HCT116 (cell line): ENCODE measurements around the gene MRAP2. TPM values are rescaled to one million over a fixed set of nuclear protein-coding genes. Genes with fewer than 3 reads are reported as not detected.
"Not testable (repeated sequence)": the region's sequence is repeated elsewhere in the genome, so short reads cannot be mapped to it uniquely, and the experiment has no call there.

Experiments used
- ATAC-seq: fragments of 200-7000 bp; cut with Tn5 transposase; 2 replicates; pipeline ENCODE4 v1.9.1; 2020; ENCODE audit warnings: mild to moderate bottlenecking, moderate library complexity
- BruUV-seq: library from RNA; stranded (reverse); fragments of 400-500 nt; replicated peaks from 2 replicates; lab custom pipeline; 2021; lab: Mats Ljungman, UMichigan
- CTCF ChIA-PET: fragments of 300-600 bp; sonication (Branson Sonifier 250); formaldehyde crosslinking; loops from one replicate; lab custom pipeline; 2021; ENCODE audit warnings: antibody characterized with exemption; lab: Charles Lee
- POLR2A ChIA-PET: fragments of 300-600, 350-600 bp; sonication (Branson Sonifier 250); formaldehyde crosslinking; loops from one replicate; lab custom pipeline; 2021; ENCODE audit warnings: antibody characterized with exemption; lab: Charles Lee
- RAD21 ChIA-PET, 2 experiments: fragments of 300-600 bp; sonication (Branson Sonifier 250); formaldehyde crosslinking; loops; one replicate each; lab custom pipeline; 2023; ENCODE audit warnings: low total read pairs in 2 of 2; ENCODE audit not compliant: uncharacterized antibody in 2 of 2, unreplicated experiment in 2 of 2, low non-redundant PET in 1 of 2; lab: Charles Lee
- DNase-seq: peaks from one replicate; pipeline ENCODE4 v3.0.0-alpha.2; 2010; ENCODE audit warnings: low read depth, low spot score
- H2AFZ ChIP-seq: fragments of 200-600 bp; shearing (Covaris generic), sonication (generic); 2 replicates; pipeline ENCODE4 v1.6.1; 2017; ENCODE audit warnings: low read depth, mixed run types, mixed read lengths, antibody characterized with exemption, low read length; ENCODE audit not compliant: poor library complexity, severe bottlenecking
- H3K27ac ChIP-seq: 2 replicates; pipeline ENCODE4 v1.5.1; 2012; ENCODE audit warnings: low read depth, low read length
- H3K27me3 ChIP-seq: fragments of 200-600 bp; sonication (generic); 2 replicates; pipeline ENCODE4 v1.6.1; 2016; ENCODE audit warnings: mixed run types, low read length, mixed read lengths; ENCODE audit not compliant: insufficient read depth
- H3K36me3 ChIP-seq, 2 experiments: fragments of 200-500 bp in 1 of 2; fragments of 200-600 bp in 1 of 2; sonication (Bioruptor generic) in 1 of 2; sonication (generic) in 1 of 2; 2 replicates each; pipeline versions ENCODE4 v1.5.1 to v1.6.1; 2014 to 2016; ENCODE audit warnings: low read length in 2 of 2, inconsistent platforms in 1 of 2, mixed read lengths in 1 of 2, mixed run types in 1 of 2; ENCODE audit not compliant: insufficient read depth in 2 of 2, control insufficient read depth in 1 of 2
- H3K4me1 ChIP-seq, 2 experiments: fragments of 200-600 bp in 1 of 2; sonication (generic) in 1 of 2; 2 replicates each; pipeline versions ENCODE4 v1.5.1 to v1.6.1; 2012 to 2017; ENCODE audit warnings: low read length in 2 of 2, inconsistent platforms in 1 of 2, mild to moderate bottlenecking in 1 of 2, mixed read lengths in 1 of 2, mixed run types in 1 of 2, moderate library complexity in 1 of 2; ENCODE audit not compliant: insufficient read depth in 2 of 2, control insufficient read depth in 1 of 2
- H3K4me2 ChIP-seq: fragments of 200-600 bp; sonication (generic); 2 replicates; pipeline ENCODE4 v1.6.1; 2017; ENCODE audit warnings: mixed run types, low read length, mixed read lengths
- H3K4me3 ChIP-seq, 2 experiments: fragments of 200-600 bp in 1 of 2; sonication (generic) in 1 of 2; replicated peaks in 1 of 2; 2 replicates each; pipeline ENCODE4 v1.5.1; 2011 to 2016; ENCODE audit warnings: low read length in 2 of 2, control low read depth in 1 of 2, low read depth in 1 of 2, mild to moderate bottlenecking in 1 of 2, mixed read lengths in 1 of 2, mixed run types in 1 of 2
- H3K79me2 ChIP-seq: fragments of 200-600 bp; sonication (generic); 2 replicates; pipeline ENCODE4 v1.6.1; 2017; ENCODE audit warnings: mild to moderate bottlenecking, mixed run types, low read length, moderate library complexity, mixed read lengths; ENCODE audit not compliant: insufficient read depth
- H3K9ac ChIP-seq: fragments of 200-600 bp; sonication (generic); 2 replicates; pipeline ENCODE4 v1.6.1; 2016; ENCODE audit warnings: low read length, mixed read lengths
- H3K9me2 ChIP-seq: fragments of 200-600 bp; sonication (generic), shearing (Covaris generic); 2 replicates; pipeline ENCODE4 v1.6.1; 2017; ENCODE audit warnings: mixed run types, mild to moderate bottlenecking, moderate library complexity; ENCODE audit not compliant: insufficient read depth
- H3K9me3 ChIP-seq, 2 experiments: fragments of 200-500 bp in 1 of 2; fragments of 200-600 bp in 1 of 2; sonication (Bioruptor generic) in 1 of 2; sonication (generic) in 1 of 2; 2 replicates each; pipeline ENCODE4 v1.6.1; 2014 to 2017; ENCODE audit warnings: low read length in 2 of 2, mixed read lengths in 2 of 2, inconsistent platforms in 1 of 2, low read depth in 1 of 2, mild to moderate bottlenecking in 1 of 2, mixed run types in 1 of 2, moderate library complexity in 1 of 2; ENCODE audit not compliant: control insufficient read depth in 1 of 2, insufficient read depth in 1 of 2
- H4K20me1 ChIP-seq: fragments of 200-600 bp; sonication (generic), shearing (Covaris generic); 2 replicates; pipeline ENCODE4 v1.6.1; 2017; ENCODE audit warnings: mixed run types, mild to moderate bottlenecking, moderate library complexity; ENCODE audit not compliant: insufficient read depth
- CBX3 ChIP-seq: IDR thresholded peaks from 2 replicates; pipeline ENCODE4 v1.6.1; 2012; ENCODE audit warnings: low read depth
- CEBPB ChIP-seq: IDR thresholded peaks from 2 replicates; pipeline ENCODE4 v1.6.1; 2012; ENCODE audit warnings: low read depth
- EGR1 ChIP-seq: IDR thresholded peaks from 2 replicates; pipeline ENCODE4 v1.6.1; 2012; ENCODE audit warnings: low read depth
- JUND ChIP-seq: IDR thresholded peaks from 2 replicates; pipeline ENCODE4 v1.6.1; 2012
- POLR2A ChIP-seq: IDR thresholded peaks from 2 replicates; pipeline ENCODE4 v1.7.0; 2011; ENCODE audit warnings: borderline replicate concordance; ENCODE audit not compliant: insufficient read depth, insufficient read length; ENCODE audit errors: extremely low read depth
- SIN3A ChIP-seq: IDR thresholded peaks from 2 replicates; pipeline ENCODE4 v1.6.1; 2012; ENCODE audit warnings: low read depth
- YY1 ChIP-seq: IDR thresholded peaks from 2 replicates; pipeline ENCODE4 v1.6.1; 2011; ENCODE audit warnings: low read length, low read depth, moderate library complexity, mild to moderate bottlenecking; ENCODE audit not compliant: insufficient replicate concordance; ENCODE audit errors: extremely low read depth
- ZNF274 ChIP-seq: fragments of 200-500 bp; sonication (Bioruptor generic); IDR thresholded peaks from 2 replicates; pipeline ENCODE4 v1.6.1; 2014; ENCODE audit warnings: mild to moderate bottlenecking, low read depth, low read length, inconsistent platforms
- intact Hi-C: fragments of 100-400 bp; cut with micrococcal nuclease; formaldehyde crosslinking; loops from 2 replicates; pipeline ENCODE4 v1.10.0; 2022
- total RNA-seq: library from RNA; stranded (reverse); gene quantifications from one replicate; pipeline ENCODE4 v1.2.1, GENCODE V29; 2021; ENCODE audit not compliant: unreplicated experiment

MRAP2 gene
- total RNA-seq, 1 experiment from 2014 or later = 1.4 TPM

- RAD21 ChIA-PET, DNase-seq, H3K27ac ChIP-seq, H3K36me3 ChIP-seq, H2AFZ ChIP-seq, H3K9me3 ChIP-seq, H3K9ac ChIP-seq, H3K79me2 ChIP-seq, H3K4me1 ChIP-seq, H4K20me1 ChIP-seq, intact Hi-C loops, BruUV-seq, H3K27me3 ChIP-seq, H3K4me2 ChIP-seq, CTCF ChIA-PET, ATAC-seq, H3K4me3 ChIP-seq, POLR2A ChIA-PET, H3K9me2 ChIP-seq: not testable (repeated sequence)
Measured at GRCh38 chr6:84111351-84111750, 77.8 kb downstream of the MRAP2 start.

DNA sequence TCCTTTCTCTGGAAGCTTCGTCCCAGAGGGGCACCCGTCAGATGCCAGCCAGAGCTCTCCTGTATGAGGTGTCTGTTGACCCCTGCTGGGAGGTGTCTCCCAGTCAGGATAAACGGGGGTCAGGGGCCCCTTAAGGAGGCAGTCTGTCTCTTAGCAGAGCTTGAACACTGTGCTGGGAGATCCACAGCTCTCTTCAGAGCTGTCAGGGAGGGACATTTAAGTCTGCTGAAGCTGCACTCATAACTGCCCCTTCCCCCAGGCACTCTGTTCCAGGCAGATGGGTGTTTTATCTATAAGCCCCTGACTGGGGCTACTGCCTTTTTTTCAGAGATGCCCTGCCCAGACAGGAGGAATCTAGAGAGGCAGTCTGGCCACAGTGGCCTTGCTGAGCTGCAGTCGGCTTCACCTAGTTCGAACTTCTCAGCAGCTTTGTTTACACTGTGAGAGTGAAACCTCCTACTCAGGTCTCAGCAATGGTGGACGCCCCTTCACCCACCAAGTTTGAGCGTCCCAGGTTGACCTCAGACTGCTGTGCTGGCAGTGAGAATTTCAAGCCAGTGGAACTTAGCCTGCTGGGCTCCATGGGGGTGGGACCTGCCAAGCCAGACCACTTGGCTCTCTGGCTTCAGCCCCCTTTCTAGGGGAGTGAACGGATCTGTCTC, 81.5 kb downstream of the MRAP2 start:
- H3K27ac ChIP-seq, H3K9me2 ChIP-seq, intact Hi-C loops, POLR2A ChIA-PET, H3K4me3 ChIP-seq, H4K20me1 ChIP-seq, H3K79me2 ChIP-seq, DNase-seq, H3K9me3 ChIP-seq, H3K27me3 ChIP-seq, H3K4me1 ChIP-seq, CTCF ChIA-PET, H2AFZ ChIP-seq, H3K4me2 ChIP-seq, RAD21 ChIA-PET, H3K9ac ChIP-seq, H3K36me3 ChIP-seq, BruUV-seq, ATAC-seq: not testable (repeated sequence)

DNA sequence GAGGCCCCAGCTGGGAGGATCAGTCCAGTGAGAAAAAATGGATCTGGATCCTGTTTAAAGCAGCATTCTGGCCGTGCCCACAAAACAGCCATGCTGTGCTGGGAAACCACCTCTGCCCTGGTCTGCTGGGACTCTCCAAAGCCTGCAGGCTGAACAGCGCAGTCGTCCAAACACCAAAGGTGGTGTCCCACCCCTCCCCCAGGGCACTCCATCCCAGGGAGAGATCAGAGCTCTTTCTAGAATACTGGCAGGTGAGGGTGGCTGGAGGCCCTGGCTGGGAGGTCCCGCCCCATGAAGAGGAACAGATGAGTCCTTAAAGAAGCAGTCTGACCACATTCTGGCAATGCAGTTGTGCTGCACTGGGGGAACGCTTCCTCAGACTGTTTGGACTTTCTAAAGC, 84.6 kb downstream of the MRAP2 start:
- Histone ChIP-seq H3K9ac (no peak overlapping the region), H3K27ac (no peak overlapping the region), H3K9me3 (no peaks in the 10 kb centered on the region), H3K4me3 (no peak overlapping the region), H4K20me1 (no peaks in the 10 kb centered on the region), H3K79me2 (no peaks in the 10 kb centered on the region), H3K4me2 (no peak overlapping the region), H3K36me3 (no peaks in the 10 kb centered on the region), H3K27me3 (no peaks in the 10 kb centered on the region), H2AFZ (no peak overlapping the region), H3K9me2 (no peaks in the 10 kb centered on the region), H3K4me1 (no peaks in the 10 kb centered on the region)
- ChIA-PET CTCF (no interaction called here), POLR2A (no interaction called here), RAD21 (no interaction called here)
- no peak for DNase-seq
- no peak for ATAC-seq
- BruUV-seq = no TSS peak
- no peak for TF ChIP-seq JUND
- TF ChIP-seq CEBPB = no peak
- TF ChIP-seq EGR1 = no peak
- TF ChIP-seq YY1 = no peak
- no peak for TF ChIP-seq ZNF274
- TF ChIP-seq CBX3 = no peak
- TF ChIP-seq POLR2A = no peak
- no peak for TF ChIP-seq SIN3A
- intact Hi-C loops = no loop called here
